Lower leg skin (tissue), 4 donors: Measurements from ENCODE around the gene VIM. TPM values are rescaled to one million over a fixed set of nuclear protein-coding genes. Genes with fewer than 3 reads are reported as not detected.

Source experiments
- DNase-seq, 2 donors: peaks; one replicate each; pipeline ENCODE4 v3.0.0-alpha.2; 2019; ENCODE audit warnings: low spot score in 2 of 2
- H3K4me3 ChIP-seq: fragments of 200-600 bp; sonication (generic); 2 replicates; pipeline ENCODE4 v1.5.1; 2017; ENCODE audit warnings: mild to moderate bottlenecking, low read depth; ENCODE audit not compliant: poor library complexity, severe bottlenecking
- POLR2A ChIP-seq, 2 donors: fragments of 450-650 bp; IDR thresholded peaks; one replicate each; pipeline ENCODE4 v1.6.1; 2016 to 2017; ENCODE audit warnings: antibody characterized with exemption in 2 of 2, mild to moderate bottlenecking in 1 of 2, moderate library complexity in 1 of 2
- WGBS, 2 donors: methylation state at CpG; one replicate each; pipeline ENCODE4 v1.1.5; 2018; 5-methylcytosine and 5-hydroxymethylcytosine counted together
- intact Hi-C: fragments of 100-400 bp; cut with DNase I; formaldehyde crosslinking; loops from one replicate; pipeline ENCODE4 v1.15.0; 2023; ENCODE audit warnings: low total_unique reads
- total RNA-seq, 4 donors: library from RNA; depleted of rRNA; stranded (reverse); fragments of >200 nt; gene quantifications; one replicate each; pipeline ENCODE4 v1.1.0, GENCODE V29; 2016
- TF ChIP-seq, protein P1 (sequence below), 3 donors: fragments of 450-650 bp; IDR thresholded peaks; one replicate each; pipeline ENCODE4 v1.5.1; 2016; ENCODE audit warnings: antibody characterized with exemption in 3 of 3, mild to moderate bottlenecking in 3 of 3, moderate library complexity in 2 of 3

Gene VIM
- total RNA-seq, 4 donors from 2014 or later = 891 to 2,288 (median 1,243) TPM

DNA sequence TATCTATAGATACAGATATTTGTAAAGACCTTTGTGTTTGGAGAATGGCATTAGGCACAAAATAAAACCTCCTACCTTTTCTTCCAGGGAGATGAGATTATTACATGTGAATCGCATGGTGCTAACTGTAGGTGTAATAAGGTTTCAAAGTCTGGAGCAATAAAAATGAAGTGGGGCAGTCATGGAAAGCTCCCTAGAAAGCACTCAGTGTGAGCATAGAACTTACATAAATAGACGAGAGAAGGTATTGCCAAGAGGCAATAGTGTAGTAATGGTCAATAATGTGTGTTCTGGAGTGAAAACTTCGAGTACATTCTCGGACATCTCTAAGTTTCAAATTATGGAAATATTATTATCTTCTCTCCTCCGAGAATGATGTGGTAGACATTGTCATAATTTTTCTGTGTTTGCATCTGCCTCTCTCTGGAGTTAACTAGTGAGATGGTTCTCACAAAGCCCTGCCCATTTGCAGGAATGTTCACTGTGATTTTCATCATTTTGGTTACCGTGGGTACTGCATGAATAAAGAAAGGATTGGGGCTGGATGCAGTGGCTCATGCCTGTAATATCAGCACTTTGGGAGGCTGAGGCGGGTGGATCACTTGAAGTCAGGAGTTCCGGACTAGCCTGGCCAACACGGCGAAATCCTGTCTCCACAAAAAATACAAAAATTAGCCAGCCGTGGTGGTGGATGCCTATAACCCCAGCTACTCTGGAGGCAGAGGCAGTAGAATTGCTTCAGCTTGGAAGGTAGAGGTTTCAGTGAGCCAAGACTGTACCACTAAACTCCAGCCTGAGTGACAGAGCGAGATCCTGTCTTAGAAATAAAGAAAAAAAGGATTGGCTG is 10.6 kb downstream of the VIM start:
- DNase-seq = no peak
- intact Hi-C loops = no loop called here
- TF ChIP-seq, protein P1, sequence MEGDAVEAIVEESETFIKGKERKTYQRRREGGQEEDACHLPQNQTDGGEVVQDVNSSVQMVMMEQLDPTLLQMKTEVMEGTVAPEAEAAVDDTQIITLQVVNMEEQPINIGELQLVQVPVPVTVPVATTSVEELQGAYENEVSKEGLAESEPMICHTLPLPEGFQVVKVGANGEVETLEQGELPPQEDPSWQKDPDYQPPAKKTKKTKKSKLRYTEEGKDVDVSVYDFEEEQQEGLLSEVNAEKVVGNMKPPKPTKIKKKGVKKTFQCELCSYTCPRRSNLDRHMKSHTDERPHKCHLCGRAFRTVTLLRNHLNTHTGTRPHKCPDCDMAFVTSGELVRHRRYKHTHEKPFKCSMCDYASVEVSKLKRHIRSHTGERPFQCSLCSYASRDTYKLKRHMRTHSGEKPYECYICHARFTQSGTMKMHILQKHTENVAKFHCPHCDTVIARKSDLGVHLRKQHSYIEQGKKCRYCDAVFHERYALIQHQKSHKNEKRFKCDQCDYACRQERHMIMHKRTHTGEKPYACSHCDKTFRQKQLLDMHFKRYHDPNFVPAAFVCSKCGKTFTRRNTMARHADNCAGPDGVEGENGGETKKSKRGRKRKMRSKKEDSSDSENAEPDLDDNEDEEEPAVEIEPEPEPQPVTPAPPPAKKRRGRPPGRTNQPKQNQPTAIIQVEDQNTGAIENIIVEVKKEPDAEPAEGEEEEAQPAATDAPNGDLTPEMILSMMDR (IDR thresholded peaks at IDR 0.05) = no peak
- no peak for TF ChIP-seq POLR2A (IDR thresholded peaks at IDR 0.05)
- WGBS, 2 donors = 47 to 55% methylated on average over 12 of the region's 12 CpGs
- H3K4me3 ChIP-seq = no peak overlapping the region

DNA sequence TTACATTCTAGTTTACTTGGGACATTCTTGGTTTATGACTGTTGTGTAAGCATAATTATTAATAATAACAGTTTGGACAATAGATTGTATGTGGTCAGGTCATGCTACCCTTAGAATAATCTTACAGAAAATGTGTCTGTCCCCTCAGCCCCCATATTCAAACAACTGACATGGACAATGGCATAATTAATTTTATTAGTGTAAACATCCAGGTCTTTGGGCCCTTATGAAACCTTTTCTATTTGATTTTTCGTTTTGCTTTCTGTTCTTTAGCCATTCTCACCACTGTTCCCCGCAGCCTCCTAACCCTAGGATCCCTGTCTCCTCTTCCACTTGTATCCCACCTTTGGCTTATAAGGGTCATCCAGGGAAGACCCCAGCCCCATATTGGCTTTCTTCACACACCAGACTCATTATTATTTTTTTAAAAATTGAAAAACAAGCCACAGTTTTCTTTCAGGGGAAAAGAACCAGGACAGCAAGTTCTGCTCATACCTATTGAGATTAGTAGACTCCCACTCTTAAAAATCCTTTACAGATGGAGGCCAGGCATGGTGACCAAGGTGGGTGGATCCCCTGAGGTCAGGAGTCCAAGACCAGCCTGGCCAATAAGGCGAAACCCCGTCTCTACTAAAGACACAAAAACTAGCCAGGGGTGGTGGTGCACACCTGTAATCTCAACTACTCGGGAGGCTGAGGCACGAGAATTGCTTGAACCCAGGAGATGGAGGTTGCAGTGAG is 11.5 kb downstream of the VIM start:
- no peak for TF ChIP-seq POLR2A (IDR thresholded peaks at IDR 0.05)
- TF ChIP-seq, protein P1 (IDR thresholded peaks at IDR 0.05) = no peak
- H3K4me3 ChIP-seq = no peak overlapping the region
- WGBS, 2 donors = 88 to 90% methylated on average over 6 of the region's 6 CpGs
- intact Hi-C loops = no loop called here
- DNase-seq = no peak

DNA sequence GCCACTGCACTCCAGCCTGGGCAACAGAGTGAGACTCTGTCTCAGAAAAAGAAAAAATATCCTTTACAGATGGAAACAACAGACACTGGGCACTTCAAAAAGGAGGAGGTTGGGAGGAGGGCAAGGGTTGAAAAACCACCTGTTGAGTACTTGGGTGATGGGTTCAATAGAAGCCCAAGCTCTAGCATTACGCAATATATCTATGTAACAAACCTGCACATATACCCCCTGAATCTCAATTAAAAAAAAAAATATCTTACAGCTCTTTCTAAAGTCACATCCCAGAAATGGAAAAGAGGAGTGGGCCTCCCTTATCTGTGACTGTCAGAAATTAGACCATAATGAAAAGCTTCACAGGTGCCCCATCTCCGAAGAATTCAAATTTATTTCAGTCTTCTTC is 12.1 kb downstream of the VIM start:
- intact Hi-C loops = no loop called here
- TF ChIP-seq, protein P1 (IDR thresholded peaks at IDR 0.05) = no peak
- TF ChIP-seq POLR2A (IDR thresholded peaks at IDR 0.05) = no peak
- H3K4me3 ChIP-seq = no peak overlapping the region
- DNase-seq = no peak
- 89 to 94% methylated on average over 2 of the region's 2 CpGs for WGBS, 2 donors

DNA sequence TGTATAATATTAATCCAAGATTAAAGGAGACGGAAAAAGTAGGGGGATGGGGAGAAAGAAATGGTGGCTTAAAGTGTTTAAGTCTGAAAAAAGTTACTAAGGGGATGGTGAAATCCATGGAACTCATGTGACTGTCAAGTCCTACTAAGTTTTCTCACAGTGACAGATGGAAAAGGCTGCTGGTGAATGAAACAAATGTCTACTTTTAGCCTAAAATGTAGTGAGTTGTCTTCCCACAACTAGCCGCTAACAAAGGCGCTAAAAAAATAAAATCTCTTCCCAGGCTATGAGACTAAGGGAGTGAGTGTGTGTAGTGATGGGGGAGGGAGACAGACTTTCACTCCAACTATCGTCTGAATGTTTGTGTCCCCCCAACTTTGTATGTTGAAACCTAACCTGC is 12.6 kb downstream of the VIM start:
- WGBS, 2 donors = 89 to 92% methylated on average over 4 of the region's 4 CpGs
- TF ChIP-seq, protein P1 (IDR thresholded peaks at IDR 0.05) = no peak
- no peak for TF ChIP-seq POLR2A (IDR thresholded peaks at IDR 0.05)
- no peak overlapping the region for H3K4me3 ChIP-seq
- intact Hi-C loops = no loop called here
- DNase-seq = no peak

DNA sequence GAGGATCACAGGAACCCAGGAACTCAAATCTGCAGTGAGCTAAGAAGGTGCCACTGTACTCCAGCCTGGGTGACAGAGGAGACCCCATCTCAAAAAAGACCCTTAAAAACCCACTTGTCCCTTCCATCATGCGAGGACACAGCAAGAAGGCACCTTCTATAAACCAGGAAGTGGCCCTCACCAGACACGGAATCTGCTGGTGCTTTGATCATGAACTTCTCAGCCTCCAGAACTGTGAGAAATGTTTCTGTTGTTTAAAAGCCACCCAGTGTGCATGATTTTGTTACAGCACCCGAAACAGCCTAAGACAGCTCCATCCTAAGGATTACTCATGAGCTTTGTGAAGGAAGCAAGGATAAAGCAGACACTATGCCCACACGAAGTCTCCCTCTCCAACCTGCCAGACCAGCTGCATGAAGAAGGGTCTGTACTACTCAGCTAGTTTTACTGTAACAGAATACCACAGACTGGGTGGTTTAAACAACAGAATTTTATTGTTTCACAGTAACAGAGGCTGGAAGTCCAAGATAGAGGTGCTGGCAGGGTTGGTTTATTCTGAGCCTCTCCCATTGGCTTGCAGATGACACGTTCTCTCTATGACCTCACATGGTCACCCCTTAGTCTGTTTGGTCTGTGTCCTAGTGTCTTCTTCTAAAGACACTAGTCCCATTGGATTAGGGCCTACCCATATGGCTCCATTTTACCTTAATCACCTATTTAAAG is 13.7 kb downstream of the VIM start:
- intact Hi-C loops = no loop called here
- WGBS, 2 donors = 90 to 96% methylated on average over 5 of the region's 5 CpGs
- DNase-seq = no peak
- H3K4me3 ChIP-seq = no peak overlapping the region
- TF ChIP-seq, protein P1 (IDR thresholded peaks at IDR 0.05) = no peak
- TF ChIP-seq POLR2A (IDR thresholded peaks at IDR 0.05) = no peak
